ENCODE measurements around the gene SPATS2. TPM values are rescaled to one million over a fixed set of nuclear protein-coding genes. Genes with fewer than 3 reads are reported as not detected.

SPATS2 gene
- total and polyA plus RNA-seq, 2 donors (not counting 3 experiments of a cell fraction or from before 2014, with no cell fraction given): 55.8 to 66.5 TPM

DNA sequence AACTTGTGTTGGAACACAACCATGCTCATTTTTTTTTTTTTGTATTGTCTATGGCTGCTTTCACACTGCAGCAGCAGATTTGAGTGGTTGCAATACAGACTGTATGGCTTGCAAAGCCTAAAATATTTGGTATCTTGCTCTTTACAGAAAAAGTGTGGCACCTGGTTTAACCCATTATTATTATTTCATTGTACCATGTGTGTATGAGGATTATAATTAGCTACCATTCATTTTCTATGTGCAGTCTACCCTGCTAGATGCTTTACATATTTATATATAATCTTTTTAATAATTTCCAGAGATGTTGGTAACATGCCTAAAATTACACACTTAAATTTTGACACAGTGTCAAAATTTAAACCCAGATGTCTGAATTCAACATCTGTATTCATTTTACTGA lies 37.7 kb downstream of the SPATS2 start:
- H4K20me1 ChIP-seq (replicated peaks; ENCODE audit: control insufficient read depth, extremely low read depth, insufficient read depth, low read length): peaks cover 6% of the 10 kb centered on the region
- H3K9ac ChIP-seq (replicated peaks; ENCODE audit: extremely low read depth, insufficient read depth, low read length): no peak overlapping the region
- POLR2A ChIA-PET: no interaction called here
- dilution Hi-C loops (cut with MboI; ENCODE audit: extremely low pct_ligation_motif_present, low sequenced_read_pairs): no loop called here
- H3K4me2 ChIP-seq (ENCODE audit: insufficient read depth, low read length): no peak overlapping the region
- no peak overlapping the region for H2AFZ ChIP-seq (ENCODE audit: low read depth, low read length)
- no peaks in the 10 kb centered on the region for H3K27me3 ChIP-seq (ENCODE audit: control insufficient read depth in 2 of 2, insufficient read depth in 2 of 2, low read length in 2 of 2)
- no peak for DNase-seq (ENCODE audit: low read depth, low spot score)
- H3K27ac ChIP-seq (ENCODE audit: insufficient read depth, low read depth, low read length): no peak overlapping the region
- intact Hi-C loops (cut with micrococcal nuclease): no loop called here
- no TSS peak for BruUV-seq (replicated peaks)
- H3K9me1 ChIP-seq (replicated peaks; ENCODE audit: control insufficient read depth, extremely low read depth, insufficient read depth, low read length): no peaks in the 10 kb centered on the region
- H3K4me3 ChIP-seq (replicated peaks in 1 of 3; ENCODE audit: insufficient read depth in 1 of 3, low read depth in 1 of 3, low read length in 3 of 3): no peak overlapping the region
- TF ChIP-seq EZH2 (IDR thresholded peaks at IDR 0.05; ENCODE audit: borderline replicate concordance, low read depth, low read length, severe bottlenecking) (no peak), POLR2AphosphoS5 (IDR thresholded peaks at IDR 0.05; ENCODE audit: insufficient read depth, low read depth, low read length) (no peak), GATA2 (IDR thresholded peaks at IDR 0.05; ENCODE audit: insufficient read depth, insufficient read length, low read depth, low read length) (no peak), MYC (IDR thresholded peaks at IDR 0.05; ENCODE audit: low read depth, low read length) (no peak), JUN (IDR thresholded peaks at IDR 0.05; ENCODE audit: borderline replicate concordance, insufficient read depth, insufficient read length, low read depth) (no peak), FOS (IDR thresholded peaks at IDR 0.05; ENCODE audit: borderline replicate concordance, insufficient read depth, low read length) (no peak), POLR2A (IDR thresholded peaks at IDR 0.05; ENCODE audit: low read depth, low read length) (no peak)
- TF ChIP-seq, protein P1, sequence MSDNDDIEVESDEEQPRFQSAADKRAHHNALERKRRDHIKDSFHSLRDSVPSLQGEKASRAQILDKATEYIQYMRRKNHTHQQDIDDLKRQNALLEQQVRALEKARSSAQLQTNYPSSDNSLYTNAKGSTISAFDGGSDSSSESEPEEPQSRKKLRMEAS (IDR thresholded peaks at IDR 0.05; ENCODE audit: insufficient read depth, insufficient read length): no peak
- TF ChIP-seq, protein P2, sequence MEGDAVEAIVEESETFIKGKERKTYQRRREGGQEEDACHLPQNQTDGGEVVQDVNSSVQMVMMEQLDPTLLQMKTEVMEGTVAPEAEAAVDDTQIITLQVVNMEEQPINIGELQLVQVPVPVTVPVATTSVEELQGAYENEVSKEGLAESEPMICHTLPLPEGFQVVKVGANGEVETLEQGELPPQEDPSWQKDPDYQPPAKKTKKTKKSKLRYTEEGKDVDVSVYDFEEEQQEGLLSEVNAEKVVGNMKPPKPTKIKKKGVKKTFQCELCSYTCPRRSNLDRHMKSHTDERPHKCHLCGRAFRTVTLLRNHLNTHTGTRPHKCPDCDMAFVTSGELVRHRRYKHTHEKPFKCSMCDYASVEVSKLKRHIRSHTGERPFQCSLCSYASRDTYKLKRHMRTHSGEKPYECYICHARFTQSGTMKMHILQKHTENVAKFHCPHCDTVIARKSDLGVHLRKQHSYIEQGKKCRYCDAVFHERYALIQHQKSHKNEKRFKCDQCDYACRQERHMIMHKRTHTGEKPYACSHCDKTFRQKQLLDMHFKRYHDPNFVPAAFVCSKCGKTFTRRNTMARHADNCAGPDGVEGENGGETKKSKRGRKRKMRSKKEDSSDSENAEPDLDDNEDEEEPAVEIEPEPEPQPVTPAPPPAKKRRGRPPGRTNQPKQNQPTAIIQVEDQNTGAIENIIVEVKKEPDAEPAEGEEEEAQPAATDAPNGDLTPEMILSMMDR (IDR thresholded peaks at IDR 0.05; ENCODE audit: extremely low read depth in 1 of 2, insufficient read depth in 1 of 2, low read depth in 1 of 2, low read length in 2 of 2): no peak
- H3K79me2 ChIP-seq (ENCODE audit: control insufficient read depth, insufficient read depth, low read length): peaks cover 92% of the 10 kb centered on the region
- no peak for FAIRE-seq
- no peaks in the 10 kb centered on the region for H3K9me3 ChIP-seq (replicated peaks; ENCODE audit: control insufficient read depth, insufficient read depth, low read length)
- H3K4me1 ChIP-seq (ENCODE audit: control insufficient read depth, extremely low read depth, insufficient read depth, low read length): no peaks in the 10 kb centered on the region
- CTCF ChIA-PET: interaction anchor here (0.8 to 1.8 kb wide), 5 partner anchors 17 to 46 kb away, joined by 3 to 7 read pairs (median 4); partner anchors contain the start of gene SPATS2
- no peaks in the 10 kb centered on the region for H3K36me3 ChIP-seq (ENCODE audit: control insufficient read depth in 2 of 2, extremely low read depth in 1 of 2, insufficient read depth in 2 of 2, low read length in 2 of 2)

Data from endothelial cell of umbilical vein (primary cell).